SK-N-MC (cell line): Measurements from ENCODE around the gene DENND5B.

Experiments
- EZH2 ChIP-seq: fragments of 200-600 bp; sonication (generic); IDR thresholded peaks from one replicate; pipeline ENCODE4 v1.6.1; 2017; ENCODE audit warnings: antibody characterized with exemption
- POLR2AphosphoS5 ChIP-seq: IDR thresholded peaks from 2 replicates; pipeline ENCODE4 v1.6.1; 2012; ENCODE audit warnings: mild to moderate bottlenecking, low read depth, low read length, borderline replicate concordance

DNA sequence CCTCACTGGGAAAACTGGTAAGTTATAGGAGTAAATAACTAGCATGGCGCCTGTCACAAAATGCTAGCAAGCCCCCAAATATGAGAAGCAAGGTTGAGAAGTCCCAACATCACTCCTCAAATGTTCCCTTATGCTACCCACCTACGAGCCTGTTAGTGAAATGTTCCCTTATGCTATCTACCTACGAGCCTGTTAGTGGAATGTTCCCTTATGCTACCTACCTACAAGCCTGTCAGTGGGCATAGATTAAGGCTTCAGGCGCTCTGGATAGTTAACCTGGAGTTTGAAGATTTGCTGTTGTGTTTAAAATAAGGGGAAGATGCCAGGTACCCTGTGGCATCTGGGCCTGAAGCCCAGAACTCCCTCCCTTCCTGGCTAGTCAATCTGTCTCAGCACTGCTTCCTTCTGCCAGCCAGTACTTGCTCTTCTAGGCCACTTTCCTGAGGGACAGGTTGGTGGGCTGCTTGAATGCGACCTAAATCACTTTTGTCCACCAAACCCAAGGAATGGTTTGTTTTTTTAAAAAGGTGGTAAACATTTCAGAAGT is 197.9 kb downstream of the DENND5B start:
- TF ChIP-seq EZH2 (no peak), POLR2AphosphoS5 (no peak)
